Measurements from ENCODE around the gene ARHGAP28. TPM values are rescaled to one million over a fixed set of nuclear protein-coding genes. Genes with fewer than 3 reads are reported as not detected.

ARHGAP28 gene
- total RNA-seq, 2 experiments from 2014 or later = not detected

- H3K9me3 Mint-ChIP-seq = no peaks in the 10 kb centered on the region
- H3K27ac Mint-ChIP-seq = no peak overlapping the region
- no peaks in the 10 kb centered on the region for H3K27me3 Mint-ChIP-seq
- ATAC-seq (ENCODE audit: low read depth) = no peak
- H3K4me3 Mint-ChIP-seq = no peak overlapping the region
- no peaks in the 10 kb centered on the region for H3K36me3 Mint-ChIP-seq
- no peaks in the 10 kb centered on the region for H3K4me1 Mint-ChIP-seq
- DNase-seq = no peak
- POLR2A ChIA-PET = no interaction called here
These were observed 152.9 kb downstream of the ARHGAP28 start for GRCh38 chr18:6882401-6882800.

DNA sequence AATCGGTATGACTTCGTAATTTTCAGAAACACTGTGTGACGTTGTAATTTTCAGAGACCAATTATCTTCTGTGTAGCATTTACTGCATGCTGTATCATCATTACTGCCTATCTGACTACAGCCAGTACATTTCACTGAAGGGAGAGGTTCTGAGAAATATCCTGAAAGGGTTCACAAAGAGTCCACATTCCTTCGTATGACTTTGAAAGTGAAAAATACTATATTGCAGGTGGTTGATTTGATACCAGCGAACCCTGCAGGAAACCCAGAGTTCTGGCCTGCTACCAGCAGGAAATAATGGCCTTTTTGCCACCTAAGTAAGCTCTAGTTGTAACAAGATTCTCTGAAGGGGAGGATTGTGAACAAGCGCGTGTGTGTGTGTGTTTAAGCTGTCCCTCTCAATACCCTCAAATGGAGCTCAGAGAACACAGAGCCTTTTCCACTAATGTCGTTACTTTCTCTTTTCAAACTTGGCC lies 155.5 kb downstream of the ARHGAP28 start:
- no peak for ATAC-seq (ENCODE audit: low read depth)

GRCh38 chr18:6885992-6886796 lies 156.7 kb downstream of the ARHGAP28 start:
- H3K4me3 Mint-ChIP-seq = no peak overlapping the region
- no peak for ATAC-seq (ENCODE audit: low read depth)
- H3K4me1 Mint-ChIP-seq = no peaks in the 10 kb centered on the region
- H3K36me3 Mint-ChIP-seq = no peaks in the 10 kb centered on the region
- H3K27ac Mint-ChIP-seq = no peak overlapping the region
- POLR2A ChIA-PET = no interaction called here
- no peaks in the 10 kb centered on the region for H3K27me3 Mint-ChIP-seq
- no peaks in the 10 kb centered on the region for H3K9me3 Mint-ChIP-seq
- no peak for DNase-seq

More for the DNA sequence above, 155.5 kb downstream of the ARHGAP28 start:
- Mint-ChIP-seq H3K4me3 (no peak overlapping the region), H3K36me3 (no peaks in the 10 kb centered on the region), H3K27ac (no peak overlapping the region), H3K9me3 (no peaks in the 10 kb centered on the region), H3K27me3 (no peaks in the 10 kb centered on the region), H3K4me1 (no peaks in the 10 kb centered on the region)
- POLR2A ChIA-PET = no interaction called here
- DNase-seq = no peak

GRCh38 chr18:6886797-6887330 lies 157.3 kb downstream of the ARHGAP28 start:
- no peaks in the 10 kb centered on the region for H3K9me3 Mint-ChIP-seq
- POLR2A ChIA-PET = no interaction called here
- H3K4me1 Mint-ChIP-seq = no peaks in the 10 kb centered on the region
- no peak overlapping the region for H3K4me3 Mint-ChIP-seq
- ATAC-seq (ENCODE audit: low read depth) (no peak), DNase-seq (no peak)
- no peak overlapping the region for H3K27ac Mint-ChIP-seq
- no peaks in the 10 kb centered on the region for H3K27me3 Mint-ChIP-seq
- no peaks in the 10 kb centered on the region for H3K36me3 Mint-ChIP-seq

GRCh38 chr18:6891788-6892187 lies 162.3 kb downstream of the ARHGAP28 start:
- ATAC-seq (ENCODE audit: low read depth) (no peak), DNase-seq (no peak)
- Mint-ChIP-seq H3K4me3 (no peak overlapping the region), H3K36me3 (no peaks in the 10 kb centered on the region), H3K27me3 (no peaks in the 10 kb centered on the region), H3K4me1 (no peaks in the 10 kb centered on the region), H3K27ac (no peak overlapping the region), H3K9me3 (no peaks in the 10 kb centered on the region)
- POLR2A ChIA-PET = no interaction called here

DNA sequence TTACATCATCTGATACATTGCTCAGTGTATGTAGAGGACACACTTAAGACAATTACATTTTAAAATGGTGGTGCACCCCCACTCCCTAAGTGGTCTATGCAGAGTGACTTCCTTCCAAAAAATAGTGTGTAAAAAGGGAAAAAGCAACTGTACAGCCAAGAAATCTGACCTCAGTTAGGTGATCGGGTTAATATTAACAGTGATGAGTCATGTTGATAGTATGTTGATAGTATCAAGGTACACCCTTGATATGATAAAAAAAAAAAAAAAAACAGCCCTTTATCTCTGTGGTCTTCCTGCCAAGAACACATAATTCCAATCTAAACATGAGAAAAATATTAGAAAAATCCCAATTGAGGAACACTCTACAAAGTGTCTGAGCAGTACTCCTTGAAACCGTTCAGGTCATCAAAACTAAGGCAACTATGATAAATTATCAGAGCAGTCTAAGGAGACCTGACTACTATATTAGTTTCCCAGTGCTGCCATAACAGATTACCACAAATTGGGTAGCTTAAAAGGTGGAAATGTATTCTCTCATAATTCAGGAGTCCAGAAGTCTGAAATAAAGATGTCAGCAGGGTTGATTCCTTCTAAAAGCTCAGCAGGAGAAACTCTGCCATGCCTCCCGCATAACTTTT lies 171.9 kb downstream of the ARHGAP28 start:
- peaks cover 6% of the 10 kb centered on the region for H3K9me3 Mint-ChIP-seq

DNA sequence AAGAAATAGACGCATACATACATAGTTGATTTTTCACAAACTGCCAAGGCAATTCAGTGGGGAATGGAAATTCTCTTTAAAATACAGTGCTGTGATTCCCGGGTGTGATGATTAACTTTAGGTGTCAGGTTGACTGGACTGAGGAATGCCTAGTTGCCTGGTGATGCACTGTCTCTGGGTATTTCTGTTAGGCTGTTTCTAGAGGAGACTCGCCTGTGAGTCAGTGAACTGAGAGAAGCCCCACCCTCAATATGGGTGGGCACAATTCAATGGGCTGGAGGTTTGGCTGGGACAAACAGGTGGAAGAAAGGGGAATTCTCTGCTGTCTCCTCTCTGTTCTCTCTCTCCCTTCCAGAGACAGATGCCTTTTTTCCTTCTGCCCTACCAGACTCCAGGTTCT lies 187.6 kb downstream of the ARHGAP28 start:
- POLR2A ChIA-PET = no interaction called here
- DNase-seq = no peak
- no peak overlapping the region for H3K4me3 Mint-ChIP-seq
- no peak overlapping the region for H3K27ac Mint-ChIP-seq
- H3K27me3 Mint-ChIP-seq = peaks cover 4% of the 10 kb centered on the region
- no peaks in the 10 kb centered on the region for H3K36me3 Mint-ChIP-seq
- no peak for ATAC-seq (ENCODE audit: low read depth)
- peaks cover 4% of the 10 kb centered on the region for H3K9me3 Mint-ChIP-seq
- H3K4me1 Mint-ChIP-seq = peaks cover 3% of the 10 kb centered on the region

More for the DNA sequence above, 171.9 kb downstream of the ARHGAP28 start:
- ATAC-seq (ENCODE audit: low read depth) (no peak), DNase-seq (no peak)
- H3K27ac Mint-ChIP-seq = no peak overlapping the region
- no peaks in the 10 kb centered on the region for H3K4me1 Mint-ChIP-seq
- POLR2A ChIA-PET = no interaction called here
- no peaks in the 10 kb centered on the region for H3K36me3 Mint-ChIP-seq
- H3K4me3 Mint-ChIP-seq = no peak overlapping the region
- H3K27me3 Mint-ChIP-seq = no peaks in the 10 kb centered on the region

DNA sequence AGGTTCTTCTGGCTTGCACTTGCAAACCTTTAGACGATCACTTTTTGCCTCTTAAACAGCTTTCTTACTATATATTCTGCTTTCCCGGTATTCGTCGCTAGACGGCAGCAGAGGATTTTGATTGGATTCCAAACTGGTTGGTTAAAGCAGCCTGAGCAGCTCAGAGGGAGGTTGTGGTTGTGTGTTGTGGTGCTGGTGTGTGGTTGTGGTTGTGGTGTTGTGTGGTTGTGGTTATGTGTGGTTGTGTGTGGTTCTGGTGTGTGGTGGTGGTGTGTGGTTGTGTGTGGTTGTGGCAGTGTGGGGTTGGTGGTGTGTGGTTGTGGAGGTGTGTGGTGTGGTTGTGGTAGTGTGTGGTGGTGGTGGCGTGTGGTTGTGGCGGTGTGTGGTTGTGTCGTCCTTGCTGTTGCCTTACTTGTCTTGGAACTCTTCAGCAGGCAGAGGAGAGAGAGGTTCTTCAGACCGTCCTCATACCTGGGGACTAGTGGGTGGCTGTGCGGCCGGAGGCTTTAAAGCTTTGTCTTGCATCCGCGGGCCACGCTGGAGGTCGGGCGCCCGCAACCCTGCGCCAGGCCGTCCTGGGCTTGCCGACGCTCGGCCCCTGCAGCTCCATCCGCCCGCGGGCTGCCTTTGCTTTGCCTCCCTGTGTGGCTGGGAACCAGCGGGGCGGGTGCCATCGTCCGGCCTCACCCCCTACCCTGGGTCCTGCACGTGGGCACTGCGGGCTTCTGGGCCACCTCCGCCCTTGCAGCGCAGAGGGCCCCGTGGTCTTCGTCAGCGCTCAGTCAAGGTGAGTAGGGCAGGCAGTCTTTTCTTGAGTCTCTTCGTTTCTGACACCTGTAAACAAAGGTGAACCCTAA lies 190.8 kb downstream of the ARHGAP28 start:
- H3K4me1 Mint-ChIP-seq = peaks cover 3% of the 10 kb centered on the region
- DNase-seq (no peak), ATAC-seq (ENCODE audit: low read depth) (no peak)
- H3K4me3 Mint-ChIP-seq = peak overlapping the region; percentile 26
- peaks cover 5% of the 10 kb centered on the region for H3K9me3 Mint-ChIP-seq
- POLR2A ChIA-PET = no interaction called here
- peaks cover 4% of the 10 kb centered on the region for H3K27me3 Mint-ChIP-seq
- H3K36me3 Mint-ChIP-seq = no peaks in the 10 kb centered on the region
- peak overlapping the region; percentile 79 for H3K27ac Mint-ChIP-seq

DNA sequence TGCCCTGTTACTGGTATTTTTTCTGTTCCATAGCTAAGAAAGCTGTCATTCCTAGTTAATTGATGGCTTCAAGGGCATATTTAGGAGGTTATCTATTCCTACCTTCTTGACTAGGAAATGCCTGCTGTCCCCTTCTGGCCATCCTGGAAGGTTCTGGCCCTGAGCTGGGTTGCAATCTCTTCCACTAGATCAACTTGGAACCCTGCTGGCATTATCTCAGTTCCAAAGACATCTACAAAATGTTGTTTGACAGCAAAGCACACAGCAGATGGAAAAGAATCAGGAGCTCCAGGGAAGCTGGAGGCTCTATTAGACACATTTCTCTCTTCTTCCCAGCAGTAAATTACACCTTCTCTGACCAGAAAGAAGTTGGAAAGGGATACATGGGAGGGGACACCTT lies 192.1 kb downstream of the ARHGAP28 start:
- POLR2A ChIA-PET = no interaction called here

DNA sequence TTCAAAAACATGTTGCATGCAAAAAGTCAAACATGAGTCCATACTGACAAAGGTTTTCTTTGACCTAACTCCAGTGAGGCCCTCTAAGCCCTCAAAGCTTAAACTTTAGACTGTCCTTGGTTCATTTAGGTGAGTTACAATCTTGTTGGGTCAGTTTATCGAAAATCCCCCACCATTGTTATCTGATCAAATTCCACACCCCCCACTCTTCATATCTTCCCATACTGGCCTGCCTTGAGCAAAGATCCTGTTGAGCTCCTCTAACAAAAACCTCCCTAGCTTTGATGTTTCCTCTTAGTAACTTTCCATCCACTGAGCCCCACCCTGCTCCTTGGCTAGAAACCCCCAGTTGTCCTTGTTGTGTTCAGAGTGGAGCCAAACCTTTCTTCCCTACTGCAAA lies 193.7 kb downstream of the ARHGAP28 start:
- no peak overlapping the region for H3K4me3 Mint-ChIP-seq
- ATAC-seq (ENCODE audit: low read depth) (no peak), DNase-seq (no peak)
- no peak overlapping the region for H3K27ac Mint-ChIP-seq
- H3K4me1 Mint-ChIP-seq = peaks cover 3% of the 10 kb centered on the region
- H3K27me3 Mint-ChIP-seq = no peaks in the 10 kb centered on the region
- POLR2A ChIA-PET = no interaction called here
- H3K9me3 Mint-ChIP-seq = peaks cover 5% of the 10 kb centered on the region
- no peaks in the 10 kb centered on the region for H3K36me3 Mint-ChIP-seq

More for the DNA sequence above, 192.1 kb downstream of the ARHGAP28 start:
- Mint-ChIP-seq H3K4me1 (peaks cover 3% of the 10 kb centered on the region), H3K4me3 (no peak overlapping the region), H3K36me3 (no peaks in the 10 kb centered on the region), H3K9me3 (peaks cover 5% of the 10 kb centered on the region), H3K27ac (no peak overlapping the region), H3K27me3 (peaks cover 4% of the 10 kb centered on the region)
- ATAC-seq (ENCODE audit: low read depth) = no peak
- DNase-seq = no peak

- H3K4me3 Mint-ChIP-seq = no peak overlapping the region
- H3K36me3 Mint-ChIP-seq = no peaks in the 10 kb centered on the region
- H3K4me1 Mint-ChIP-seq = no peaks in the 10 kb centered on the region
- DNase-seq (no peak), ATAC-seq (ENCODE audit: low read depth) (no peak)
- no peaks in the 10 kb centered on the region for H3K27me3 Mint-ChIP-seq
- H3K27ac Mint-ChIP-seq = no peak overlapping the region
- peaks cover 2% of the 10 kb centered on the region for H3K9me3 Mint-ChIP-seq
- POLR2A ChIA-PET = no interaction called here
These were observed 197.6 kb downstream of the ARHGAP28 start for GRCh38 chr18:6927153-6927552.

DNA sequence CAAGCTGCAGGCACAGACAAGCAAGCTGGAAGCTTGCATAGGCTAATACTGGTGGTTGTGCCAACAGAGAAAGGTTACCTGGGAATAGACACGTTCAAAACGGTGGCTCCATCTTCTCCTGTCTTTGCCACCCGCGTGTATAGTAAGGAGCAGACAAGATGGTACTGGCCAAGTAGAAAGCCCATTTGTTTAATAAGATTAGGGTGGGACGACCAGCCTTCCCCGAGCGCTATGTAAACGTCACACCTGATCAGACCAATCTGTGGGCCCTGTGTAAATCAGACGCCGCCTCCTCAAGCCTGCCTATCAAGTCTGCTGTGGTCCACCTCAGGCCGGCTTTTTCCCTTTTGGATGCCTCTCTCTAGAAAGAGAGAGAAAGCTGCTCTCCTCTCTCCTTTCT lies 198.8 kb downstream of the ARHGAP28 start:
- no peak overlapping the region for H3K27ac Mint-ChIP-seq

DNA sequence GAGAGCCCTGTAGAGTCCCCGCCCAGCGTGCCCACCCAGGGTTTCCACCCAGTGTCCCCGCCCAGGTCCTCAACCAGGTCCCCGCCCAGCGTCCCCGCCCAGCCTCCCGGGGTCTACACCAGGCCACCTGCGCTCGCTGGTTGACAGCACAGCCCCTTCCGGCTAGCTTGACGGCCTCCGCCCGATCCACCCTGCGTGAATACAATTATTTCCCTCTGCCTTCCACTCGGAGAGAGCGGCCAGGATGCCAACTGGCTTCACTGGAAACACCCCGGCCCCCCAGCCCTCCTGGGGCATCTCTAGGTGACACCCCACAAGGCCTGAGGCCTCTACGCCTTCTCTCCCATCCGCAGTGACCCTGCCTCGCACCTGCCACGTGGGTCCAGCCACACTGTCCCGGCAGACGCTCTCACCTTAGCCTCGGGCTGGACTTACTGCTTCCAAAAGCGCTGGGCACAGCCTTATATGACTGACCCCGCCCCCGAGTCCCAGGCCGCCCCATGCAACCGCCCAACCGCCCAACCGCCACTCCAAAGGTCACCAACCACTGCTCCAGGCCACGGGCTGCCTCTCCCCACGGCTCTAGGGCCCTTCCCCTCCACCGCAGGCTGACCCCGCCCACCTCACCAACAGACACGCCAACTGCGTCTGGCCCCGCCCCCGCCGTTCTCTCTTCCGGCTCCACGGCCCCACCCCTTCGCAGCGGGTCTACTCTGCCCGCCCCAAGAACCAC lies 200.0 kb downstream of the ARHGAP28 start:
- no peak overlapping the region for H3K27ac Mint-ChIP-seq
- DNase-seq (no peak), ATAC-seq (ENCODE audit: low read depth) (no peak)
- H3K9me3 Mint-ChIP-seq = peaks cover 1% of the 10 kb centered on the region
- H3K27me3 Mint-ChIP-seq = no peaks in the 10 kb centered on the region
- no peaks in the 10 kb centered on the region for H3K4me1 Mint-ChIP-seq
- POLR2A ChIA-PET = no interaction called here
- H3K4me3 Mint-ChIP-seq = no peak overlapping the region
- H3K36me3 Mint-ChIP-seq = no peaks in the 10 kb centered on the region

More for the DNA sequence above, 198.8 kb downstream of the ARHGAP28 start:
- H3K4me1 Mint-ChIP-seq = no peaks in the 10 kb centered on the region
- no peak for ATAC-seq (ENCODE audit: low read depth)
- no peak overlapping the region for H3K4me3 Mint-ChIP-seq
- no peaks in the 10 kb centered on the region for H3K27me3 Mint-ChIP-seq
- no peak for DNase-seq
- POLR2A ChIA-PET = no interaction called here
- H3K36me3 Mint-ChIP-seq = no peaks in the 10 kb centered on the region
- peaks cover 2% of the 10 kb centered on the region for H3K9me3 Mint-ChIP-seq
